ENCODE data around the gene RGR.

- TF ChIP-seq, protein P1, sequence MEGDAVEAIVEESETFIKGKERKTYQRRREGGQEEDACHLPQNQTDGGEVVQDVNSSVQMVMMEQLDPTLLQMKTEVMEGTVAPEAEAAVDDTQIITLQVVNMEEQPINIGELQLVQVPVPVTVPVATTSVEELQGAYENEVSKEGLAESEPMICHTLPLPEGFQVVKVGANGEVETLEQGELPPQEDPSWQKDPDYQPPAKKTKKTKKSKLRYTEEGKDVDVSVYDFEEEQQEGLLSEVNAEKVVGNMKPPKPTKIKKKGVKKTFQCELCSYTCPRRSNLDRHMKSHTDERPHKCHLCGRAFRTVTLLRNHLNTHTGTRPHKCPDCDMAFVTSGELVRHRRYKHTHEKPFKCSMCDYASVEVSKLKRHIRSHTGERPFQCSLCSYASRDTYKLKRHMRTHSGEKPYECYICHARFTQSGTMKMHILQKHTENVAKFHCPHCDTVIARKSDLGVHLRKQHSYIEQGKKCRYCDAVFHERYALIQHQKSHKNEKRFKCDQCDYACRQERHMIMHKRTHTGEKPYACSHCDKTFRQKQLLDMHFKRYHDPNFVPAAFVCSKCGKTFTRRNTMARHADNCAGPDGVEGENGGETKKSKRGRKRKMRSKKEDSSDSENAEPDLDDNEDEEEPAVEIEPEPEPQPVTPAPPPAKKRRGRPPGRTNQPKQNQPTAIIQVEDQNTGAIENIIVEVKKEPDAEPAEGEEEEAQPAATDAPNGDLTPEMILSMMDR (optimal IDR thresholded peaks at IDR 0.05 in 1 of 3, IDR thresholded peaks at IDR 0.05 in 1 of 3, conservative IDR thresholded peaks at IDR 0.05 in 1 of 3; ENCODE audit: extremely low read depth in 1 of 3, insufficient read depth in 2 of 3, low read length in 3 of 3): no peak
- TF ChIP-seq EZH2 (IDR thresholded peaks at IDR 0.05; ENCODE audit: low read length): no peak
Measured at GRCh38 chr10:84227810-84228209, 17.0 kb upstream of the RGR start.

Measured in keratinocyte (primary cell).